ENCODE measurements around the gene FKBP4. TPM values are rescaled to one million over a fixed set of nuclear protein-coding genes. Genes with fewer than 3 reads are reported as not detected.

FKBP4 gene
- total RNA-seq, 1 donor, result 17.4 TPM

GRCh38 chr12:2836574-2836973, 41.8 kb downstream of the FKBP4 start:
- Histone ChIP-seq H2AFZ (ENCODE audit: low read length) (no peak overlapping the region), H3K4me1 (ENCODE audit: insufficient read depth, low read length) (peaks cover 12% of the 10 kb centered on the region), H3K27me3 (ENCODE audit: insufficient read depth, low read length) (peaks cover 6% of the 10 kb centered on the region), H4K20me1 (ENCODE audit: insufficient read depth, low read length) (no peaks in the 10 kb centered on the region), H3K36me3 (ENCODE audit: insufficient read depth, low read length) (no peaks in the 10 kb centered on the region), H3K4me2 (ENCODE audit: insufficient read depth, low read length) (no peak overlapping the region), H3K79me2 (ENCODE audit: insufficient read depth, low read length) (no peaks in the 10 kb centered on the region), H3K27ac (ENCODE audit: low read depth, low read length) (no peak overlapping the region), H3K4me3 (ENCODE audit: insufficient read depth, low read length) (no peak overlapping the region), H3K9me3 (ENCODE audit: low read depth, low read length) (no peaks in the 10 kb centered on the region)
- DNase-seq (ENCODE audit: insufficient read length, low spot score, missing footprints), result no peak
- TF ChIP-seq CTCF (IDR thresholded peaks at IDR 0.05; ENCODE audit: extremely low read depth, low read depth, low read length), result no peak

GRCh38 chr12:2841056-2841650, 46.4 kb downstream of the FKBP4 start:
- peak overlapping the region; percentile 14 for H2AFZ ChIP-seq (ENCODE audit: low read length)
- H3K79me2 ChIP-seq (ENCODE audit: insufficient read depth, low read length), result no peaks in the 10 kb centered on the region
- H3K4me1 ChIP-seq (ENCODE audit: insufficient read depth, low read length), result peaks cover 16% of the 10 kb centered on the region
- no peak for TF ChIP-seq CTCF (IDR thresholded peaks at IDR 0.05; ENCODE audit: extremely low read depth, low read depth, low read length)
- no peak overlapping the region for H3K27ac ChIP-seq (ENCODE audit: low read depth, low read length)
- DNase-seq (ENCODE audit: insufficient read length, low spot score, missing footprints), result peak; percentile 57
- no peaks in the 10 kb centered on the region for H3K36me3 ChIP-seq (ENCODE audit: insufficient read depth, low read length)
- no peaks in the 10 kb centered on the region for H3K27me3 ChIP-seq (ENCODE audit: insufficient read depth, low read length)
- H3K4me3 ChIP-seq (ENCODE audit: insufficient read depth, low read length), result no peak overlapping the region
- H3K9me3 ChIP-seq (ENCODE audit: low read depth, low read length), result no peaks in the 10 kb centered on the region
- no peaks in the 10 kb centered on the region for H4K20me1 ChIP-seq (ENCODE audit: insufficient read depth, low read length)
- H3K4me2 ChIP-seq (ENCODE audit: insufficient read depth, low read length), result no peak overlapping the region

GRCh38 chr12:2842948-2843347, 48.2 kb downstream of the FKBP4 start:
- DNase-seq (ENCODE audit: insufficient read length, low spot score, missing footprints), result no peak
- H2AFZ ChIP-seq (ENCODE audit: low read length), result no peak overlapping the region
- no peaks in the 10 kb centered on the region for H3K9me3 ChIP-seq (ENCODE audit: low read depth, low read length)
- no peak for TF ChIP-seq CTCF (IDR thresholded peaks at IDR 0.05; ENCODE audit: extremely low read depth, low read depth, low read length)
- no peaks in the 10 kb centered on the region for H3K27me3 ChIP-seq (ENCODE audit: insufficient read depth, low read length)
- no peak overlapping the region for H3K27ac ChIP-seq (ENCODE audit: low read depth, low read length)
- no peak overlapping the region for H3K4me3 ChIP-seq (ENCODE audit: insufficient read depth, low read length)
- H4K20me1 ChIP-seq (ENCODE audit: insufficient read depth, low read length), result no peaks in the 10 kb centered on the region
- H3K4me1 ChIP-seq (ENCODE audit: insufficient read depth, low read length), result peaks cover 17% of the 10 kb centered on the region
- no peaks in the 10 kb centered on the region for H3K79me2 ChIP-seq (ENCODE audit: insufficient read depth, low read length)
- H3K4me2 ChIP-seq (ENCODE audit: insufficient read depth, low read length), result no peak overlapping the region
- H3K36me3 ChIP-seq (ENCODE audit: insufficient read depth, low read length), result no peaks in the 10 kb centered on the region

GRCh38 chr12:2844786-2845185, 50.0 kb downstream of the FKBP4 start:
- H3K4me1 ChIP-seq (ENCODE audit: insufficient read depth, low read length), result peaks cover 21% of the 10 kb centered on the region
- H3K4me2 ChIP-seq (ENCODE audit: insufficient read depth, low read length), result peak overlapping the region; percentile 51
- H3K36me3 ChIP-seq (ENCODE audit: insufficient read depth, low read length), result no peaks in the 10 kb centered on the region
- H4K20me1 ChIP-seq (ENCODE audit: insufficient read depth, low read length), result no peaks in the 10 kb centered on the region
- H3K27me3 ChIP-seq (ENCODE audit: insufficient read depth, low read length), result no peaks in the 10 kb centered on the region
- peak overlapping the region; percentile 58 for H3K27ac ChIP-seq (ENCODE audit: low read depth, low read length)
- DNase-seq (ENCODE audit: insufficient read length, low spot score, missing footprints), result peak; percentile 72
- no peaks in the 10 kb centered on the region for H3K79me2 ChIP-seq (ENCODE audit: insufficient read depth, low read length)
- H3K9me3 ChIP-seq (ENCODE audit: low read depth, low read length), result no peaks in the 10 kb centered on the region
- no peak for TF ChIP-seq CTCF (IDR thresholded peaks at IDR 0.05; ENCODE audit: extremely low read depth, low read depth, low read length)
- H2AFZ ChIP-seq (ENCODE audit: low read length), result peak overlapping the region; percentile 93
- no peak overlapping the region for H3K4me3 ChIP-seq (ENCODE audit: insufficient read depth, low read length)

Data from osteoblast (primary cell).